Measurements from ENCODE around the gene KCNA2. TPM values are rescaled to one million over a fixed set of nuclear protein-coding genes. Genes with fewer than 3 reads are reported as not detected.

The KCNA2 gene
- total RNA-seq, 2 experiments from 2014 or later = 3.5 to 3.9 TPM

DNA sequence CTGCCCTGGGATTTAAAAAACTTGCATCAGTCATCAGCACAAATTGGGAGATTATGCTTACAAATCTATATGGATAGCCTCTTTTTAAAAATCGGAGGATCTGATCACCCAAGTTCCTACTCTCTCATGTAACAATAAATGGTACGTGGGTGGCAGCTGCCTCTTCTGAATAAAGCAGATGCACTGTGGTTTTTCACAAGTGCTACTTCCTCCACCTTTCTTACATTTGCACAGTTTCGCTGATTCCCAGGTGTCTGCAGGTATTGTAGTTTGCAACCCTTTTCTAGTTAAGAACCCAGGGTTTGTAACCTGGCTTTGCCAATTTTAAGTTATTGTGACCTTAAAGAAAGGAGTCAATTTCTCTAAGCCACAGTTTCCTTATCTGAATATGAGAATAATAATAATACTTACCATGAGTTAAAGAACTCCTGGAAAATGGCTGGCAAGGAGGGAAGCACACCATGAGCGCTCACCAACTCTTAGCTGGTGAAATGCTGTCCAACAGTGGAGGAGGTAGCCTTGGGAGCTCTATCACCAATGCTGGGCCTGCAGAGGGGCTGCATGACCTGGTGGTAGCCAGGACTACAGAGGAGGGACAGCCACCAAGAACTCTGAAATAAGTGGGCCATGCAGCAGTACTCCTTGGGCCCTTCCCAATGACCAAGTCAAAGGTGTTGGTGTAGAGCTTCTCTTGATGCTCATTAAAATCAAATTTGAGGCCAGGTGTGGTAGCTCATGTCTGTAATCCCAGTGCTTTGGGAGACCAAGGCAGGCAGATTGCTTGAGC is 30.2 kb upstream of the KCNA2 start:
- DNase-seq = peak; percentile 38
- Mint-ChIP-seq H3K36me3 (ENCODE audit: low read depth) (peaks cover 21% of the 10 kb centered on the region), H3K27me3 (no peaks in the 10 kb centered on the region), H3K4me3 (peak overlapping the region; percentile 53), H3K9me3 (peaks cover 16% of the 10 kb centered on the region), H3K27ac (peak overlapping the region; percentile 88), H3K4me1 (peaks cover 37% of the 10 kb centered on the region)
- ChIA-PET CTCF (interaction anchor here (1.0 to 11.9 kb wide), 5 partner anchors 9 to 147 kb away, joined by 3 to 141 read pairs (median 5); no protein-coding TSS in a partner anchor), POLR2A (interaction anchor here (1.1 kb wide), 1 partner anchor 12 kb away, joined by 4 read pairs; no protein-coding TSS in a partner anchor)

DNA sequence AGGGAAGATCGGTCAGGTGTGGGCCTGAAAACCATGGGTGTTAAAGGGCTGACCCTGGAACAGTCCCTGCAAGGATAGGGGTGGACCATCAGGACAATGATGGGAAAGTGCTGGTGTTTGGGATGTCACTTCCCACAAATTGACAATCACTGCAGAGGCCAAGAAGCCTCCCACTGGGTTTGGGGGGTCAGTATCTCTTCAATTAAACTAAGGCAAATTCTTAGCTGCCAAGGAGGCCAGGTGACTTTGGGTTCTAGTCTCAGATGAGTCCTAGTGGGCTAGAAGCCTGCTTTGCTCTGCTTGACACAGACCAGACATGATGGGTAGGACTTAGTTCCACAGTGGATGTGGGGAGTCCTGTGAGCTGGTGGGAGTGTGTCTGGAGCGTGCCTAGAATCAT is 29.3 kb upstream of the KCNA2 start:
- POLR2A ChIA-PET = interaction anchor here (1.1 to 1.2 kb wide), 2 partner anchors 9 to 13 kb away, joined by 4 to 5 read pairs; no protein-coding TSS in a partner anchor

DNA sequence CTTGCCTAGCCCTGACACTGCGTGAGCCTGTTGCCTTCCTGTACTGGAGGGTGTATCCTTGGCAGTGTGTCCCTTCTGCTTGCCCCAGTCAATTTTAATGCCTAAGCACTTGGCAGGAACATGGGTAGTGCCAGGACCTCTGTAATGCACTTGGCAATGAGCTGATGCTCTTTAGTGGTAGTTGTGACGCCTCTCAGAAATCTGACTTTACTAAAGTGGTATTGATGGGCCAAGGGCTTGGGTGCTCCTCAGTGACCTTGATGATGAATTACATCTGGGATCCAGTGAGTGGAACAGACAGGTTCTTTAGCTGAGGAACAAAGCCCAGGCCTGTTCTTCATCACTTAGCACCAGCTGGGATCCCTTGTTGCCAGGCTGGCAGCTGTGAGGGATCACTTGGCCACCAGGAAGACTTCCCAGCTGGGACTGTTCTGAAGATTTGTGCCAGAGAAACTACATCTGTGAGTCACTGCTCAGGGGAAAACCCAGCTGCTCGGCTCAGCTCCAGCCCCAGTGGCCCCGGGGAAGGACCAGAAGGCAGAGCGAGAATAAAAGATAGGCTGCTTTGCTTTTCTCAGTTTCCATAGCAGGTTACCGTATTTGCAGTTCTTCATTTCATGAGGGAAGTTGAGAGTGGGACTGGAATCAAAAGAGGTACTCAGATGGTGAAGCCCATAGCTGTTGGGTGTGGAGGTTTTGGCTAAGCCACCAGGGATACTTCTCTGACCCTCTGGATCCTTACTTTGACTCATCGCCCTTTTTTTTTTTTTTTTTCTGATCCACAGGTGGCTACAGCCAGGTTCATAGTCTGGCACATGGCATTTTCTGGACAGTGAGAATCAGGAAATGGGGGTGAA is 28.5 kb upstream of the KCNA2 start:
- H3K4me3 Mint-ChIP-seq = peak overlapping the region; percentile 53
- peaks cover 7% of the 10 kb centered on the region for H3K9me3 Mint-ChIP-seq
- POLR2A ChIA-PET = interaction anchor here (0.7 to 1.2 kb wide), 3 partner anchors 10 to 15 kb away, joined by 3 to 5 read pairs (median 4); no protein-coding TSS in a partner anchor

More for the DNA sequence above, 29.3 kb upstream of the KCNA2 start:
- CTCF ChIA-PET = interaction anchor here (1.1 to 11.9 kb wide), 5 partner anchors 10 to 130 kb away, joined by 3 to 141 read pairs (median 13); no protein-coding TSS in a partner anchor
- H3K27me3 Mint-ChIP-seq = no peaks in the 10 kb centered on the region
- H3K9me3 Mint-ChIP-seq = peaks cover 13% of the 10 kb centered on the region
- H3K4me3 Mint-ChIP-seq = peak overlapping the region; percentile 53
- H3K27ac Mint-ChIP-seq = peak overlapping the region; percentile 88
- no peak for DNase-seq
- H3K4me1 Mint-ChIP-seq = peaks cover 34% of the 10 kb centered on the region
- peaks cover 19% of the 10 kb centered on the region for H3K36me3 Mint-ChIP-seq (ENCODE audit: low read depth)

DNA sequence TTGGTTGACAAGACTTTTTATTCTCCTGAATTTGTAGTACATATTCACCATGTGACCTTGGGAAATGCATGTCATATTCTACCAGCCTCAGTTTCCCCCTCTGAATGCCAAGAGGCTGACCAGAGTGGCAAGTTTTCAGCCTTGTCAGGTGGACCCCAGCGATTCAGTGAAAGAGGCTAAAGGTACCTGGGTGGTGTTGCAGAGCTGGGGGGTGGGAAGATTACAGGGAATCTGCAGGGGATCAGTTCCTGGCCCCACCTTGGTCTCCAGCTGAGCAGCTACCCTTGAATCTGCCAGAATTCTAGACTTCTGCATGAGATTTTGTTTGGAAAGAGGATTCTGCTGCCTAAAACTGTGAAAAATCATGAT is 27.9 kb upstream of the KCNA2 start:
- peaks cover 11% of the 10 kb centered on the region for H3K36me3 Mint-ChIP-seq (ENCODE audit: low read depth)
- peaks cover 26% of the 10 kb centered on the region for H3K4me1 Mint-ChIP-seq
- H3K27me3 Mint-ChIP-seq = no peaks in the 10 kb centered on the region
- ChIA-PET CTCF (interaction anchor here (0.7 to 11.9 kb wide), 7 partner anchors 11 to 296 kb away, joined by 3 to 141 read pairs (median 5); no protein-coding TSS in a partner anchor), POLR2A (no interaction called here)
- H3K4me3 Mint-ChIP-seq = no peak overlapping the region
- DNase-seq = no peak
- peaks cover 3% of the 10 kb centered on the region for H3K9me3 Mint-ChIP-seq
- peak overlapping the region; percentile 88 for H3K27ac Mint-ChIP-seq

More for the DNA sequence above, 28.5 kb upstream of the KCNA2 start:
- H3K27me3 Mint-ChIP-seq = no peaks in the 10 kb centered on the region
- peak overlapping the region; percentile 88 for H3K27ac Mint-ChIP-seq
- peak; percentile 50 for DNase-seq
- H3K36me3 Mint-ChIP-seq (ENCODE audit: low read depth) = peaks cover 11% of the 10 kb centered on the region
- CTCF ChIA-PET = interaction anchor here (0.7 to 11.9 kb wide), 9 partner anchors 11 to 739 kb away, joined by 3 to 141 read pairs (median 5); no protein-coding TSS in a partner anchor
- H3K4me1 Mint-ChIP-seq = peaks cover 27% of the 10 kb centered on the region

DNA sequence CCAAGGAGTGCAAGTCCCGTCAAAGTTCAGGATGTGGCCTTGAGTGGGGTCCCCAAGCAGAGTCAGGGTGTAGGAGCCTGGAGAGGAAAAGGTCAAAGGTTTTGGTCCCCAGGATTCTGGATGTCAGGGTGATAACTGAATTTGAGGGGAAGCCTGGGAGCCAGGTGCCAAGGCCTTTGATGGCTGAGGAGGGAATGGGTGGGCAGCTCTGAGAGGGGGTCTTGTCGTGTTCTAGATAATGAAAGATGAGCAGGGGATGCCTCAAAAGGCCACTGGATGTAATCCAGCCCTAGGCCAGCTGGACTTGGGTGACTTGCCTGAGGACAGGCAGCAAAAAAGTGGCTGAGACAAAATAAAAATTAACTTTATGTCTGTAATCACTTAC is 27.5 kb upstream of the KCNA2 start:
- ChIA-PET CTCF (interaction anchor here (0.7 to 11.9 kb wide), 5 partner anchors 12 to 148 kb away, joined by 3 to 141 read pairs (median 13); no protein-coding TSS in a partner anchor), POLR2A (no interaction called here)
- no peaks in the 10 kb centered on the region for H3K27me3 Mint-ChIP-seq
- peak overlapping the region; percentile 82 for H3K27ac Mint-ChIP-seq
- peaks cover 9% of the 10 kb centered on the region for H3K36me3 Mint-ChIP-seq (ENCODE audit: low read depth)
- H3K9me3 Mint-ChIP-seq = peaks cover 3% of the 10 kb centered on the region
- H3K4me3 Mint-ChIP-seq = no peak overlapping the region
- no peak for DNase-seq
- peaks cover 25% of the 10 kb centered on the region for H3K4me1 Mint-ChIP-seq

DNA sequence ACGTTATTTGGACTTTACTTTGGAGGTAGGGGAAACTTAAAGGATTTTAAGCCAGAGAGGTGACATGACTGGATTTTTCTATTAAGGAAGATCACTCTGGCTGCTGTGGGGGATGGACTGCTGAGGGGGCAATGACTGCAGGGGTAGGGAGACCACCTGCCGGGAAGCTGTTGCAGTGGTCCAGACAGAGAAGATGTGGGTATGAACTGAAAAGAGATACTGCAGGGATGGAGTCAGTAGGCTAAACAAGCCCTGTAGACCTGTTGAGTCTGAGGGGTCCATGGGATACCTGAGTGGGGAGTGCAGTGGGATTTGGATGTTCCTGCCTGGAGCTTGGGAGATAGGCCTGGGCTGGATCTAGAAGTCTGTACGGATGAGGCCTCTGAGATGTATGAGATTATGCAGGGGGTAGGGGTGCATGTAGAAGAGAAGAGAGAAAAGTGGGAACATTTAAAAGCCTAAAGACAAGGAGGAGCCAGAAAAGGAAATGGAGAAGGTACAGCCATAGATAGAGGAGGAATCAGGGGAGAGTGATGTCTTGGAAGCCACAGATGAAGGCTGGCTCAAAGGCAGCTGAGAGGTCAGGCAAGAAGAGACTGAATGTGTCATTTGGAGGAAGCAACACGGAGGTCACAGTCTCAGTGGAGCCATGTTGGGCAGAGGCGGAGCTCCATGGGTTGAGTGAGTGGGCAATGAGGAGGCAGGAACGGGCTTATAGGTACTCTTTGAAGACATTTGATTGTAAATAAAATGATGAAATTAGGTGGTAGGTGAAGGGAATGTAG is 25.9 kb upstream of the KCNA2 start:
- Mint-ChIP-seq H3K27ac (no peak overlapping the region), H3K4me3 (no peak overlapping the region), H3K9me3 (peaks cover 6% of the 10 kb centered on the region), H3K4me1 (peaks cover 24% of the 10 kb centered on the region), H3K27me3 (no peaks in the 10 kb centered on the region), H3K36me3 (ENCODE audit: low read depth) (peaks cover 19% of the 10 kb centered on the region)
- ChIA-PET CTCF (interaction anchor here (0.8 to 11.9 kb wide), 6 partner anchors 13 to 141 kb away, joined by 3 to 141 read pairs (median 4); no protein-coding TSS in a partner anchor), POLR2A (interaction anchor here (0.9 to 1.8 kb wide), 2 partner anchors 40 to 243 kb away, joined by 3 to 9 read pairs; no protein-coding TSS in a partner anchor)
- no peak for DNase-seq

DNA sequence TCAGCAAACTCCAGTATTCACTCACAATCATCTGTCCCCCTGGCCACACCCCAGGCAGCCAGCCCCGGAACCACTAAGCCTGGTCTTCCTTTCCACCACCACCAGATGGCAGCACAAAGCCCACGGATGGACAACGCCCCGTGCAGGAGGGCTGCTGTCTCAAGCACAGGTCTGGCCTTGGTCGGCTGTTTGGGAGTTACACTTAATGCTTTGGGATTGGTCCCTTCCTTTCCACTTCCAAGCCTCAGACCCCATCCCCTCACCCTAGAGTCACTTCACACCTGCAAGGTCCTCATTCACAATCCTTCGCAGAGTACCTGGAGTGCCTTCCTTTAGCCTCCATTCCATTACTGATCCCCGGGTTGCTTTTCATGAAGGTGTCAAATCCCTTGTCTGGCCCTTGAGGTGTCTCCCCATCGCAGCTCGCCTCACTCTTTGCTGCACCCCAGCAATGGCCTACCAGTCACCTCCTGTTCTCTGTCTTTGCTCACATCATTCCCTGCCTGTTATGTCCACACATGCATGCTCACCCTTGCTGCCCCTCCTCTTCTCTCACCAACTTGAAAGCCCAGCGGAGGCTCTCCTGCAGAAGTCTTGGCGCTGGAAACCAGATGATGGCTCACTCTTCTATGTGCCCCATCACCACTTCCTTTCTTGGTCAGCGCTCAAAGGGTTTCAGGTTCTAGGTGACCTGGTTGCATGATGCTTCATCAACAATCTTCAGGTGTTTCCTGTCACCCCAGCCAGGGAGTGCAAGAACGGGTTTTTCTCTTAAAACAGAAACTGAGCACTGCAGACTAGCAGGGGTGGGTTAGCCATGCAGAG is 24.9 kb upstream of the KCNA2 start:
- Mint-ChIP-seq H3K9me3 (peaks cover 6% of the 10 kb centered on the region), H3K27ac (no peak overlapping the region), H3K27me3 (no peaks in the 10 kb centered on the region), H3K4me1 (peaks cover 33% of the 10 kb centered on the region), H3K4me3 (no peak overlapping the region), H3K36me3 (ENCODE audit: low read depth) (peaks cover 26% of the 10 kb centered on the region)
- CTCF ChIA-PET = interaction anchor here (0.8 to 11.9 kb wide), 12 partner anchors 8 to 240 kb away, joined by 3 to 141 read pairs (median 4); no protein-coding TSS in a partner anchor
- peak; percentile 93 for DNase-seq
- POLR2A ChIA-PET = interaction anchor here (0.6 to 1.8 kb wide), 4 partner anchors 12 to 244 kb away, joined by 3 to 9 read pairs (median 6); no protein-coding TSS in a partner anchor

DNA sequence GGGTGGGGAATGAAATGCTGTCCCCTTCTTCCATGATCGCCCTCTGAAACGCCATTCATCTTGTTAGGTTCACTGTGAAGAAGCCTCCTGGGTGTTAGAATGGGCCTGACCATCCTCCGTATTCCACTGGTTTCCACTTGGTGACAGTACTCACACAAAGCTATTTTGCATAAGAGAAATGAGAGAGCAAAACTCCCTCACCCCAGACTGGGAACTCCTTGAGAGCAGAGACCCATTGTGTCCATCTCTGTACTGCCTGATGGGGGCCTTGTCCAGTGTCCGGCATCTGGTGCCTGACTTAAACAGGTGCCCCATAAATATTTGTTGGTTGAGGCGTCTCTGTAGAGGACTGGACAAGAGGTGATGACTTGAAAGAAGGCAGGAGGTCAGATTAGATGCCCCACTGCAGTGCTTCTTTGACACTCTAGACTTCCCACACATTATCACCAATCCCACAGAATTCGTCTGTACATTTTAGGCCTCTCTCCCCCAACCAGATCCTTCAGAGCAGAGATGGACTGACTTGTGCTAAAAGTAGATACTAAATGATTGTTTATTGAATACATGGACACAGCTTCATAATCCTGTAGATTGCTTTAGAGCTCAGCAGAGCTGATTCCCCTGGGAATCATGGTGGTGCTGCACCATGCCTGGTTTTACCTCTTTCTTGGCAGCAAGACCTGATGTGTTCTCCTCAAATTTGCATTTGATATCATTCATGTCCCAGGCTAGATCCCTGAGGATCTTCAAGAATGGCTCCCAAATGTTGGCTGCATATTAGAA is 22.4 kb upstream of the KCNA2 start:
- CTCF ChIA-PET = interaction anchor here (1.0 to 11.9 kb wide), 7 partner anchors 9 to 155 kb away, joined by 3 to 141 read pairs (median 8); no protein-coding TSS in a partner anchor
- Mint-ChIP-seq H3K4me1 (peaks cover 39% of the 10 kb centered on the region), H3K9me3 (peaks cover 13% of the 10 kb centered on the region), H3K27me3 (no peaks in the 10 kb centered on the region), H3K27ac (no peak overlapping the region), H3K36me3 (ENCODE audit: low read depth) (peaks cover 36% of the 10 kb centered on the region), H3K4me3 (no peak overlapping the region)
- DNase-seq = no peak
- POLR2A ChIA-PET = no interaction called here

DNA sequence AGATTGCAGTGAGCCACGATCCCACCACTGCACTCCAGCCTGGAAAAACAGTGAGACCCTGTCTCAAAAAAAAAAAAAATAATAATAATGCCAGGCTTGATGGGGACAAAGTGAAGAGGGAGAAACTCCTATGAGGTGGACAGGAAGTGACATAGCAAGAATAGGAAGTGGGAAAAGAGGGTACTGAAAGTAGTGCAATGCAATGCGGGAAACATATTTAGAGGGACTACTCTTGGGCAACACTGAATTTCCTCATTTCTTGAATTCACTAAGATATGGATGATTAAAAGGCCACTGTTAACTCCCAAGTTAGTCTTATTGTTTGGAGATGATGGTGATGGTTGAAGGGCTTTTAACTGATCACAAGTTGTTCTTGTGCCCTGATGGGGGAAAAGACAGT is 21.6 kb upstream of the KCNA2 start:
- Mint-ChIP-seq H3K27ac (no peak overlapping the region), H3K4me3 (no peak overlapping the region), H3K4me1 (peaks cover 39% of the 10 kb centered on the region), H3K9me3 (peaks cover 13% of the 10 kb centered on the region), H3K36me3 (ENCODE audit: low read depth) (peaks cover 39% of the 10 kb centered on the region), H3K27me3 (no peaks in the 10 kb centered on the region)
- POLR2A ChIA-PET = no interaction called here
- no peak for DNase-seq
- CTCF ChIA-PET = no interaction called here

DNA sequence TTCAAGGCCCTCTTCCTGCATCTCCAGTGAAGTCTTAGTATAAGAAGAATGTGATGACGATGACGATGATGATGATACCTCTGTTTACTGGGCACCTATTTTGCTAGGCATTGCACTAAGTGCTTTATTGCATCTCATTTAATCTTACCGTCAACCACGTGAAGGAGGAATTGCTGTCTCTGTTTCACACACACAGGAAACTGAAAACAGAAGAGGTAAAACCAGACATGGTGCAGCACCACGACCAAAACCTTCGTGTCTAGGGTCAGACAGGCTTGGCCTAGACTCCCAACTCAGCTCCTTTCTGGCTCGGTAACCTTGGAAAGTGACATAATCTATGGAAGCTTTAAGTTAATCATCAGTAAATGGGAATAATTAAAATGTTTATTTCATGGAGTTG is 20.7 kb upstream of the KCNA2 start:
- peaks cover 14% of the 10 kb centered on the region for H3K9me3 Mint-ChIP-seq
- H3K27me3 Mint-ChIP-seq = no peaks in the 10 kb centered on the region
- peak overlapping the region; percentile 26 for H3K27ac Mint-ChIP-seq
- ChIA-PET POLR2A (no interaction called here), CTCF (no interaction called here)
- DNase-seq = no peak
- peaks cover 39% of the 10 kb centered on the region for H3K4me1 Mint-ChIP-seq
- peaks cover 43% of the 10 kb centered on the region for H3K36me3 Mint-ChIP-seq (ENCODE audit: low read depth)
- no peak overlapping the region for H3K4me3 Mint-ChIP-seq
